HT1080 (cell line): ENCODE data around the gene TMEM271. TPM values are rescaled to one million over a fixed set of nuclear protein-coding genes. Genes with fewer than 3 reads are reported as not detected.
"Not testable (repeated sequence)": the region's sequence is repeated elsewhere in the genome, so short reads cannot be mapped to it uniquely, and the experiment has no call there.

Experiments used
- DNase-seq: peaks from one replicate; pipeline ENCODE4 v3.0.0-alpha.2; 2015; ENCODE audit warnings: low read depth
- total RNA-seq: library from RNA; depleted of rRNA; stranded (reverse); fragments of >200 nt; shearing (Covaris generic); gene quantifications from 2 replicates; pipeline ENCODE4 v1.2.3, GENCODE V29; 2014

The TMEM271 gene
- total RNA-seq, 1 experiment from 2014 or later: not detected

DNA sequence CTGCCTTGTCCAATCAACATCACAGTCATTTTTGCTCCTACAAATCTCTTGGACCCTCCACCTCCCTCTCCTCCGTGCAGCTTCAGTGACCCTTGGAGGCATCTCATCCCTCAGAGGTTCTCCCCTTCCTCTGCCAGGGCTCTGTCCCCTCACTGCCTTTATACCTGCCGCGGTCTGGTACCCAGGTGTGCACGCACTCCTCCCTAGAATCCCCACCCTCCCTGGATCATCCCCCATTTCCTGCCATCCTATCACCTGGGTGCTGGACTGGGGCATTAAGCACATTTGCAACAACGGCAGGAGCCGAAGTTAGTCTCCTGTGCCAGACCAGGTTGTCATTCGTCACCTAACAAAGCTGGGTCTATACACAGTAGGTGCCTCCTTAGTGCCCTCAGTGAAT lies 10.1 kb downstream of the TMEM271 start:
- DNase-seq: no peak

DNA sequence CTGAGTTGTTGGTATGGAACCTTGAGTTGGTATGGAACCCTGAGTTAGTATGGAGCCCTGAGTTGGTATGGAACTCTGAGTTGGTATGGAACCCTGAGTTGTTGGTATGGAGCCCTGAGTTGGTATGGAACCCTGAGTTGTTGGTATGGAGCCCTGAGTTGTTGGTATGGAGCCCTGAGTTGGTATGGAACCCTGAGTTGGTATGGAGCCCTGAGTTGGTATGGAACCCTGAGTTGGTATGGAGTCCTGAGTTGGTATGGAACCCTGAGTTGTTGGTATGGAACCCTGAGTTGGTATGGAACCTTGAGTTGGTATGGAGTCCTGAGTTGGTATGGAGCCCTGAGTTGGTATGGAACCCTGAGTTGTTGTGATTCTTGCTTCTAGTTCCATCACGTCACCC lies 10.5 kb downstream of the TMEM271 start:
- DNase-seq: not testable (repeated sequence)

DNA sequence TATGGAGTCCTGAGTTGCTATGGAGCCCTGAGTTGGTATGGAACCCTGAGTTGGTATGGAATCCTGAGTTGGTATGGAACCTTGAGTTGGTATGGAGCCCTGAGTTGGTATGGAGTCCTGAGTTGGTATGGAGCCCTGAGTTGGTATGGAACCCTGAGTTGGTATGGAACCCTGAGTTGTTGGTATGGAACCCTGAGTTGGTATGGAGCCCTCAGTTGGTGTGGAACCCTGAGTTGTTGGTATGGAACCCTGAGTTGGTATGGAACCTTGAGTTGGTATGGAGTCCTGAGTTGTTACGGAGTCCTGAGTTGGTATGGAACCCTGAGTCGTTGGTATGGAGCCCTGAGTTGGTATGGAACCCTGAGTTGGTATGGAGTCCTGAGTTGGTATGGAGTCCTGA lies 13.6 kb downstream of the TMEM271 start:
- not testable (repeated sequence) for DNase-seq

DNA sequence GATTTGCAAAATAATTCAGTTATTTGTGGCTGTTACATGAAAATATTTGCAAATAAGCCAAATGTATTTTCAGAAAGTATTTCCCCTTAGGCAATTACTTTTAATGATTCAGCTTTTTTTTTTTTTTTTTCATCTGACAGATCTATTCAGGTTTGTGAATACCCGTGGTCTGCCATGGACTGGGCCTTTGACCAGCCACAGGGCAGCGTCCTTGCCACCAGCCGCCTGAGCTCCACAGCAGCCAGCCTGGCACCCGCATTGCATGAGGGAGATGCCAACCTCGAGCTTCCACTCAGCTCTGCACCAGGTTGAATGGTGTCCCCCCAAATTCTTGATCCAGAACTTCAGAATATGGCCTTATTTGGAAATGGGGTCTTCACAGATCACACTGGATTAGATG lies 14.7 kb downstream of the TMEM271 start:
- DNase-seq: no peak

DNA sequence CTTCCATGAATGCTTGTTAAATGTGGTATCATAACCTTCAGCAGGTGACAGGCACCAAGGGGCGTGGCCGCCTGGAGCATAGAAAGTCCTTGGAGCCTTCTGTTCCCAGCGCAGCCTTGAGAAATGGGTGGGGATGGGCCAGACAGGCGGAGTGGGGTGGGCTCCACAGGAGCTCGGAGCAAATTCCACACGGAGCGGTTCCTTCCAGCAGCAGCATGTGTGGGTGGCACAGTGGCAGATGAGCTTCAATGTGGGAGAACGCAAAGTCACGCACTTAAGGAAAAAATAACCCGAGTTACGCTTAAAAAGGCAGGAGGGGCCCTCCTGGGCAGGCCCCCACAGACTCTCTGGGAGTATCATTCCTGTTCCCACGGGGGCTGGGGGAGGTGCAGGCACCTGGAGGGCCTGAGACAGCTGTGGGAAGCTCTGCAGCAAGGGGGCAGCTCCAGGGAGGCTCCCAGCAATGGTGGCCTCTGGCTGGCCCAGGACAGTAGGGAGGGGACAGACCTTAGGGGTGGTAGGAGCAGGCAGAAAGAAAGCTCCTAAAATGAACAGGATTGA lies 15.3 kb downstream of the TMEM271 start:
- DNase-seq: no peak

DNA sequence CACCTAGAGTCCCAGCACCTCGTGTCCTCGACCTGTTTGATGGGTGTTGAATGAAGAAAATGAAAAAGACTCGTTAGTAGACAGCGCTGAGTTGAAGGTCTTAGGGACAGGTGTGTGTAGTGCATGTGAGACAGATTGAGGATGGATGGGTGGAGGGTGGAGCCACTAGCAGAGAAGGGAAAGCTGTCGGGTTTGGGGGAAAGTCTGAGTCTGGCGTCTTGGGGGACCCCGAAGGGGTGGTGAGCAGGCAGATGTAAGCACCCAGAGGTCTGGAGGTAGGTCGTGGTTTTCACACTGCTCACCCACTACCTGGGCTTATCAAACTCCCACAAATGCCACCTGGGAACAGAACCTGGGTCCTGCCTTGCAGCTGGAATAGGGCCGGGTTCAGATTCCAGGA lies 16.0 kb downstream of the TMEM271 start:
- DNase-seq: no peak

DNA sequence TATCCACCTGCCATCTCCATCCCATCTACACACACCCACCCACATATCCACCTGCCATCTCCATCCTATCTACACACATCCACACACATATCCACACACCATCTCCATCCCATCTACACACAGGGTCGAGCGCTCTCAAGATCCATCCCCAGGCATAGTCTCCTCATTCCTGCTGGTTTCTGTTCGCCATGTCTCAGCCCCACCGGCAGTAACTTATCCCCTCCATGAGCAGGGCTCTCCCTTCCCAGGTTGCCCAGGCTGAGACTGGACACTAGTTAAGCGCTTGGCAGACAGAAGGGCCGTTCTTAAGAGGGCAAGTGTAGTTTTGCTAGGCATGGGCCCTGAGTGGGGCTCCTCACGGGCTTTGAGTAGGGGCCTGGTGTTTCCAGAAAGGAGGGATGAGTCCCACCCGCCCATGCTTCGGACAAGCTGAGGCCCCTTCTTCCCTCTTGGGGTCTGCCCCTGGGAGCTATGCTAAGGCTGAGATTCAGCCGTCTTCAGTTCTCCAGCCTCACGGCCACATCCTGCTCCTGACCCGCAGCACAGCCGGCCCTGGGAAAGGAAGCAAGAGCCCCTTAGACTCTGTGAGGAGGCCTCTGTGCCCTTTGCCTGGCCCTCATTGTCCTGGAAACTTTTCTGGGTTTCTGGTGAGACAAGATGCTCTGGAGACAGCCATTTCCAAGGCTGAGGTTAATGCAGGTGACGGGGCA lies 20.4 kb downstream of the TMEM271 start:
- DNase-seq: no peak

DNA sequence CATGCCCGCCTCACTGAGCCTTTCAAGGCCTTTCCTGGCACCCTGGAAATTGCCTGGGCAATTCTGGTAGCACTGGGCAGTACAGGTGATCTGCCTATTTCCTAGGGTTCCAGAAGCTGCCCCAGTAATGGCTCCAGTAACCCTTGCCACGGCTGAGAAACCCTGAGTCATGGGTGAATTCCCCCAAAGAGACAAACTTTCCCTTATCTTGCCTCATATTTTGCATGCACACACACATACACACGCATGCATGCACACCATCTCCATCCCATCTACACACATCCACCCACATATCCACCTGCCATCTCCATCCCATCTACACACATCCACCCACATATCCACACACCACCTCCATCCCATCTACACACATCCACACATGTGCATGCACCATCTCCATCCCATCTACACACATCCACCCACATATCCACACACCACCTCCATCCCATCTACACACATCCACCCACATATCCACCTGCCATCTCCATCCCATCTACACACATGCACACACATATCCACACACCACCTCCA lies 21.2 kb downstream of the TMEM271 start:
- DNase-seq: not testable (repeated sequence)

DNA sequence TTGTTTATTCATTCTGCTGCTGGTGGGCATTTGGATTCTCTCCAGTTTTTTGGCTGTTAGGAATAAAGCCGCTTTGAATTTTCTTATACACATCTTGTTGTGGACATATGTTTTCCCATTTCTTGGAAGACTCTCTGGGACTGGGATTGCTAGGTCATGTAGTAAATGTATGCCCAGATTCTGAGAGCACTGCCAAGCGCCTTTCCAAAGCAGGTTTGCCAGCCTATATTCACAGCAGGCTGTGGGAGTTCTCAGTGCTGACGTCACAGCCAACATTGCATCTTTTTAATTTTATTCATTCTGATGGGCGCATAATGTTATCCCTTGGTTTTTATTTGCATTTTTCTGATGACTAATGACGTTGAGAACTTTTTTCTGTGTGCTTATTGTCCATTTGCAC lies 24.1 kb downstream of the TMEM271 start:
- DNase-seq: no peak

DNA sequence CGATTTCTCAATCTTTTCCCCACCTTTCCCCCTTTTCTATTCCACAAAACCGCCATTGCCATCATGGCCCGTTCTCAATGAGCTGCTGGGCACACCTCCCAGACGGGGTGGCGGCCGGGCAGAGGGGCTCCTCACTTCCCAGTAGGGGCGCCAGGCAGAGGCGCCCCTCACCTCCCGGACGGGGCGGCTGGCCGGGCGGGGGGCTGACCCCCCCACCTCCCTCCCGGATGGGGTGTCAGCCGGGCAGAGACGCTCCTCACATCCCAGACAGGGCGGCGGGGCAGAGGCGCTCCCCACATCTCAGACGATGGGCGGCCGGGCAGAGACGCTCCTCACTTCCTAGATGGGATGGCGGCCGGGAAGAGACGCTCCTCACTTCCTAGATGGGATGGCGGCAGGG lies 25.8 kb downstream of the TMEM271 start:
- not testable (repeated sequence) for DNase-seq

DNA sequence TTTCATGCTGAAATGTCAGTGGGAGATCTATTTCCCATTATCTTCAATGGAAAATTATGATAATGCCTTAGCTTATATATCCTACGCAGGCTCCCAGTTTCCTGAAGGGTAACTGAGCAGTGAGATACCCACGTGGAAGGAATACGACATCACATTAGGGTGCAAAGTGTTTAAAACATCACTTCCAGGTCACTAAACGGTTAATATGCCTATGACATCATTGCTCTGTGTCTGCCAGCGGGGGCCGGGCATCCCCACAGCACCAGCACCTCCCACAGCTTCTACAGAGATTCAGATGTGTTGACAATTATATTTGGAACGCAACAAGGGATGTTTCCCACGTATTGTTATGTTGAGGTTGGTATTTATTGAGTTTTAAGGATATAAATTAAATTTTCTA lies 27.1 kb downstream of the TMEM271 start:
- no peak for DNase-seq

DNA sequence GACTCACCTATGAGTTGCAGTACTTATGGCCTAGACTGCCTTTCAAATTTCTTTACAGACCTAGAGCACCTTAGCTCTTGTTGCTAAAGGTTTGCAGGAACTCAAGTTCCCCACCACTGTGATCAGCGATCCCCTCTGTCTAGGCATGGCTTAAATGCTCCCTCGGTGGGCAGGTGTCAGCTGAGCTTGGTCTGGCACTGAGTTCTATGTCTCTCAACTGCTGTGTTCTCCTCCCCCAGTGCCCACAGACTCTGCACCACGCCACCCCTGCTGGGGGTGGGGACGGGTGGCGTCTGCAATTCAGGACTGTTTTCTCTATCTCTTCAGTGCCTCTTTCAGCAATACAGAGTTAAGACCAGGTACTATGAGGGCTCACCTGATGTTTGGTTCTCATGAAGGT lies 30.5 kb downstream of the TMEM271 start:
- DNase-seq: no peak

DNA sequence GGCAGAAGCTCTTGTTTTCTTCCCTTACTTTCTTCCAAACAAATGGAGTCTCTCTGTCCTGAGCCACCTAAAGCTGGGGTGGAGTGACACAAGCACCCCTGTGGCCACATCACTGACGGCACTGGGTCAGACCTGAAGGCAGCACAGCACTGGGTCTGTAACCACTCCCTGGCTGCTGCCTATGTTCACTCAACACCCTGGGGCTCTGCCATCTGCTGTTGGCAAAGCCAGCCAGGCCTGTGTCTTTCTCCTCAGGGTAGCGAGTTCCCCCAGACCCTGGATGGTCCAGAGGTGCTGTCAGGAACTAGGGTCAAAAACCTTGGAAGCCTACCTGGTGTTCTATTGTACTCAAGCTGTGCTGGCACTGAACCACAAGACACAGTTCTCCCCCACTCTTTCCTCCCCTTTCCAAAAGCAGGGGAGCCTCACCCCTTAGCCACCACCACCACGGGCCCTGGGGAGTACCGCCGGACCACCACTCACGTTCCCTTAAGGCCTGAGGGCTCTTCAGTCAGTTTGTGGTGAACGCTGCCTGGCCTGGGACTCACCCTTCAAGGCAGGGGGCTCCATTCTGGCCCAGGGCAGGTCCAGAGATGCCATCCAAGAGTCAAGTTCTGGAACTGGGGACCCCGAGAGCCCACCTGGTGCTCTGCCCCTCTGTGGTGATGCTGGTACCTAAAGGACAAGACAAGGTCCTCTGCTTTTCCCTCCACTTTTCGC lies 31.5 kb downstream of the TMEM271 start:
- no peak for DNase-seq

DNA sequence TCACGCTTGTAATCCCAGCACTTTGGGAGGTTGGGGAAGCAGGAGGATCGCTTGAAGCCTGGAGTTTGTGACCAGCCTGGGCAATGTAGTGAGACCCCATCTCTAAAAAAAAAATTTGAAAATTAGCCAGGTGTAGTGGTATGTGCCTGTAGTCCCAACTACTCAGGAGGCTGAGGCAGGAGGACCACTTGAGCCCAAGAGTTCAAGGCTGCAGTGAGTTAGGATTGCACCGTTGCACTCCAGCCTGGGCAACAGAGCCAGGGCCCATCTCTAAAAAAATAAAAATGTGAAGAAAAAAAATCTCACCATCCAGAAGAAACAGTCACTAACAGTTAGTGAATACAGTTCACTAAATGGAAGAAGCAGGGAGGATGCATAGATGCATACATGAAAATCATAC lies 34.8 kb downstream of the TMEM271 start:
- no peak for DNase-seq

DNA sequence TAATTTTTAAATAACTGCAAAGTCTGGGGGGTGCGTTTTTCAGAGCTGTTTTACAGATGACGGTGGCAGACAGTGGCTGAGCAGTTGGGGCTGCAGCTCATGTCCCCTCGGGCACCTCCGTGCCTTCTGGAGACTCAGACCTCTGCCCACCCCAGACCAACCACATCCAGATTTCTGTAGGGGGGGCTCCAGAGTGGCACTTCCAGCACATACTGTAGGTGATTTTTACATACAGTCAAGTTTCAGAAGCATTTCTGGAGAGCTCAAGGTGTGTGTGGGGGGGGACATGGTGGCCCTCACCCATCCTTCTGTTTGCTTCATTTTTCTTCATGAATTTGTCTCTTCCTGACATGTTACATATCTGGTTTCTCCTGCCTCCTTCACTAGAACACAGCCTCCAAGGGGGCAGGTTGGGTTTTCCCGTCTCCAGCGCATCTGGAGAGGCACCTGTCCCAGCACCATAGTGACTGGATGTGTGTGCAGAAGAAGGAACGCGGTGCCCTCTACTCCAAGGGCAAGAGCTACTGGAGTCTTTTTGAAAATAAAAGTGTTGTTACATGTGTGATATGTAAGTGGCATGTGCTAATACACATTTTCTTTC lies 37.5 kb downstream of the TMEM271 start:
- no peak for DNase-seq

DNA sequence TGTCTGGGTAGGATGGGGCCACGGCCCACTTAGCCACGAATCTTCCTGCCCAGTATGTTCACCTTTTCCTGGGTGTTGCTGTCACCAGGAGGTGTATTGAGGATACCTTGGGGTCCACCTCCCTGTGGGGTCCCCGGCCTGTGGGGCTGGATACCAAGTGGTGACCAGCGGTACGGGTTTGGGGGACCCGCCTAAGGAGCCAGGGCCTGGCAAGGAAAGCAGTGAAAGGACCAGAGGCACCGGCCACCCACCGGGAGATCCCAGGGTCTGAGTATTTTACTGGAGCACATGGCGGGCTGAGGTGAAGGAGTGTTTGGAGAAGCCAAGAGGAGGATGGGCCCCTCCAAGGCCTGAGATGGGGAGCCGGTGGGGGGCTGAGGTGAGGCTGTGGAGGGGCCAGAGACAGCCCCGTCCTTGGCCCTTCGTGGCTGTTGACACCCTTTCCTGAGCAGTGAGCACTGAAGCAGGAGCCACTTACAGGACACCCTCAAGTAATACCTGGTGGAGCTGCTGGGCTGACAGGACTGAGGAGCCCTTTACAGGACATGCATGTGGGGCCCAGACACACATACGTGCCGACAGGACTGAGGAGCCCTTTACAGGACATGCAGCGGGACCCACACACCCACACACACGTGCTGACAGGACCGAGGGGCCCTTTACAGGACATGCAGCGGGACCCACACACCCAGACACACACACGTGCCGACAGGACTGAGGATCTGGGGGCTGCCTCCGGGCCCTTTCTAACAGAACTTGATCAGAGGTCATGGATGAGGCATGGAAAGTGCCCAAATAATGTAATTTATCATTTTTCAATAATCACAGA lies 38.4 kb downstream of the TMEM271 start:
- no peak for DNase-seq

DNA sequence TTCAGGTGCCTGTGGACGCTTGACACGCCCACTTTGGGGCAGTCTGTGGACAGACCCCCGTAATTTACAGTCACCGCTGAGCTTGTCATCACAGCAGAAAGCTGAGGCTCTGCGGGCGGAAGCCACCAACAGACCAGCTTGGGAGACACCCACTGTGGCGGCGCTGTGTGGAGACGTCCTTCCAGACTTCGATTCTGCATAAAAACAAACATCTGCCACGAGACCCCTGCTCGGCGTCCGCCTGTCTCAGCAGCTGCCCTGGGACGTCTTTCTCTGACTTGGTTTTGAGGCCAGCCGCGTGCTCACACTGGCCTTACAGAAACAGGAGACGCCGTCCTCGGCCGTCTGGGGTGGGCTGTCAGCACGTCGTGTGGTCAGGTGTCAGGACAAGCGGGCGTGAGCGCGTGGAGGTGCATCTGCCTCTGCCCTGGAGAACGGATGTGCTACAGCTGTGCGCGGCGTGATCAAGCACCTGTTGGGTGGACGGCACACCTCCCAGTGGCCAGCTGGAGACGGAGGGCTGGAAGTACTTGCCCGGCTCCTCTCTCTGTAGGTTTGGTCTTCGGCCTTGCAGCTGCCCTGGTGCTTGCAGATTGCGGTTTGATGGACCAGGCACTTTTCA lies 39.6 kb downstream of the TMEM271 start:
- no peak for DNase-seq

DNA sequence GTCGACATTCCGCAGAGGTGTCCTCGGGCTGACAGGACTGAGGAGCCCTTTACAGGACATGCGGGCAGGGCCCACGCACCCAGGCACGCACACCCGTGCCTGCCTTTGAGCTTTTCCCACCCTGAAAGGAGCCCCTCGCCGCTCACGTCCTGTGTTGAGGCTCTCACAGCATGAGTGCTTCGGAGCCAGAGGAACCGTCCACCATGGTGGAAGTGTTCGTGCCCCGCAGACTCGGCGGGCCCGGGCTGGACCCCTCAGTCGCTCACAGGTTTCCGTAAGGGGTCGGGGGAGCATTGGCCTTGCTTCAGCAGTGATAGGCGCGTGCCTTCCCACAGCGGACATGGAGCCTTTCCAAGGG lies 40.2 kb downstream of the TMEM271 start:
- DNase-seq: no peak

DNA sequence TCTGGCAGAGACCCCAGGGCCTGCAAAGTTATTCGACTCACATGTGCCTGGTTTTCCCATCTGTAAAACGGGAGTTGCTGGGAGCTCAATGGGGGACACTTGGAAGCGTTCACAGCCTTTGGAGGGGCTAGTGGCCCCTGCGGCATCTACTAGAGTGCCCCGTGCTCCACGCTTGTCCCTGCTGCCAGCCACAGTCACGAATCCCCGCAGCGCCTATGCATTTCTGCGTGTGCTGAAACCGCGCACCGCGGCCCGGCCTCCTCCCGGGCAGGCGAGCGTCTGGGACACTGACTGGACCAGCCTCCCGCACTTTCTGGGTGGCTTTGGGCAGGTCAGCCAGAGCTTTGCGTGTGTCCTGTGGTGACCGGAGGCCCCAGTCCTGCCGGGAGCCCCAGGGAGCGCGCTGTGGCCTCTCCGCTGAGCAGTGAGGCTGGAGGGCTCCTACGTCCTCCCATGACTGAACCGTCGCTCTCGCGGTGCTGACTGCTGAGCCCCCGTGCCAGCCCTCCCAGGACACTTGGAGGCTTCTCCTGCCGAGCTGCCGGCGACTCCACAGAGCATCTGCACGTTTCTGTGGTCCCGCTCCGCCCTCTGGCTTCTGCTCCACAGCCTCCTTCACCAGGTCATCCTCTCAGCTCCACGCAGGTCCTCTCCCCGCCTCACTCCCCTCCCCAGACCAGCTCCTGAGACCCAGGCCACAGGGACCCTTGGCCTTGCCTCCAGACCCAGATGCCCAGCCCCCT lies 40.7 kb downstream of the TMEM271 start:
- DNase-seq: no peak

DNA sequence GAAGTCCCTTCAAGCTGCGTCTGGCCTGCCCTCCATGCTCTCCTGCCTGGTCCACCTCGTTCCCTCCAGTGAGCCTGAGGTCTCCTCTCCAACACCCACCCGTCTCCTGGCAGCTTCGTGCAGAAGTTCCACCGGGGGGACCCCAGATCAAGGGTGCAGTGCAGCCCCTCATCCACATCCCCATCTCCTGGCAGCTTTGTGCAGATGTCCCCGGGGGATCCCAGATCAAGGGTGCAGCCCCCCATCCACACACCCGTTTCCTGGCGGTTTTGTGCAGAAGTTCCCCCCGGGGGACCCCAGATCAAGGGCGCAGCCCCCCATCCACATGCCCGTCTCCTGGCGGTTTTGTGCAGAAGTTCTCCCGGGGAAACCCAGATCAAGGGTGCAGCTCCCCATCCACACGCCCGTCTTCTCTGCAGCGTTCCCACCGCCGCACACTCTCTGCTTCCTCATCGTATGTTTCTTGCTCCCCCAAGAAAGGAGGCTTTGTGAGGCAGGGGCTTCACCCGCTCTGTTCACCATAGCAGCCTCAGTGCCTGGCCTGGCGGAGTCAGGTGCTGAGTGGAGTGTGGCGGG lies 41.4 kb downstream of the TMEM271 start:
- DNase-seq: no peak
